ENCODE results near the gene CRY2.
"Not testable (repeated sequence)": the region's sequence is repeated elsewhere in the genome, so short reads cannot be mapped to it uniquely, and the experiment has no call there.

CRY2 gene

DNA sequence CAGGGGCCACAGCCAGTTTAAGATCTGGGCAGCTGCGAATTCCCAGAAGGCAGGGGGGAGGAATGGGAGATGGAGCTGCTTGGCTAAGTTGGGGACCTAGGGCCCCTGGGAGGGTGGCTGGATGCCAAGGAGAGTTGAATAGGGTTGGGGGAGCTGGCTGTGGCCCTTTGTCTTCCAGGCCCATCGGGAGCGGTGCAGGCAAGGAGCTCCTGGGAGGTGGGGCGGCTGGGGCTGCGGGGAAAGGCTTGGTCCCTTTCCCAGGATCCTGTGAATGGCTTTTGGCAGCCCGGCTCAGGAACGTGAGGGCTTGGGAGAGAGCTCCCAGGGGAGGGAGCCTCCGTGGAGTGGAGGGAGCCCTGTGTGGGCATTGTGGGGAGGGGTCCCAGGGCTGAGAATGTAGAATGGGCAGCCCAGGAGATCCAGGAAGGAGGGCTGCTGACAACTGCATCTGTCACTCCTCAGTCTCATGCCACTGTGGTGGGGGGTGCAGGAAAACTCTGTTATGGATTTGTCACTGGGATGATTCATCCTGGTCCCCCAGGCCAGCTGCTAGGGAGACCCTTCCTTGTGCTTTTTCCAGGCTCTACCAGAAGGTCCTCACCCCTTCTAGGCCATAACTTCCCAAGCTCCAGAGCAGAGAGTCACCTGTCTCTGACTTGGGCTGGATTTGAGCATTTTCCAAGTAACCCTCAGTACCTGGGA lies 53.8 kb downstream of the CRY2 start:
- DNase-seq = no peak

GRCh38 chr11:45901626-45902025 lies 54.4 kb downstream of the CRY2 start:
- DNase-seq = no peak

DNA sequence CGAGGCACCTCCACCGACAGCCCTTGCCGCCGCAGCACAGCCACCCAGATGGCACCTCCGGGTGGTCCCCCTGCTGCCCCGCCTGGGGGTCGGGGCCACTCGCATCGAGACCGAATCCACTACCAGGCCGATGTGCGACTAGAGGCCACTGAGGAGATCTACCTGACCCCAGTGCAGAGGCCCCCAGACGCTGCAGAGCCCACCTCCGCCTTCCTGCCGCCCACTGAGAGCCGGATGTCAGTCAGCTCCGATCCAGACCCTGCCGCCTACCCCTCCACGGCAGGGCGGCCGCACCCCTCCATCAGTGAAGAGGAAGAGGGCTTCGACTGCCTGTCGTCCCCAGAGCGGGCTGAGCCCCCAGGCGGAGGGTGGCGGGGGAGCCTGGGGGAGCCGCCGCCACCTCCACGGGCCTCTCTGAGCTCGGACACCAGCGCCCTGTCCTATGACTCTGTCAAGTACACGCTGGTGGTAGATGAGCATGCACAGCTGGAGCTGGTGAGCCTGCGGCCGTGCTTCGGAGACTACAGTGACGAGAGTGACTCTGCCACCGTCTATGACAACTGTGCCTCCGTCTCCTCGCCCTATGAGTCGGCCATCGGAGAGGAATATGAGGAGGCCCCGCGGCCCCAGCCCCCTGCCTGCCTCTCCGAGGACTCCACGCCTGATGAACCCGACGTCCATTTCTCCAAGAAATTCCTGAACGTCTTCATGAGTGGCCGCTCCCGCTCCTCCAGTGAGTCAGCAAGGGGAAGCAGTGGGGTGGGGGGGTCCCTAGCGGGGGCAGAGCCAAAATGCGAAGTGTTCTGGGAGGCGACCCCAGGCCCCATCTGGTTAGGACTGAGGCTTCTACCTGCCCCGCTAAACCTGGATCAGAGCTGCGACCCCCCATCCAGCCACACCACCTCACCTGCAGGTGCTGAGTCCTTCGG lies 55.4 kb downstream of the CRY2 start:
- DNase-seq = no peak

DNA sequence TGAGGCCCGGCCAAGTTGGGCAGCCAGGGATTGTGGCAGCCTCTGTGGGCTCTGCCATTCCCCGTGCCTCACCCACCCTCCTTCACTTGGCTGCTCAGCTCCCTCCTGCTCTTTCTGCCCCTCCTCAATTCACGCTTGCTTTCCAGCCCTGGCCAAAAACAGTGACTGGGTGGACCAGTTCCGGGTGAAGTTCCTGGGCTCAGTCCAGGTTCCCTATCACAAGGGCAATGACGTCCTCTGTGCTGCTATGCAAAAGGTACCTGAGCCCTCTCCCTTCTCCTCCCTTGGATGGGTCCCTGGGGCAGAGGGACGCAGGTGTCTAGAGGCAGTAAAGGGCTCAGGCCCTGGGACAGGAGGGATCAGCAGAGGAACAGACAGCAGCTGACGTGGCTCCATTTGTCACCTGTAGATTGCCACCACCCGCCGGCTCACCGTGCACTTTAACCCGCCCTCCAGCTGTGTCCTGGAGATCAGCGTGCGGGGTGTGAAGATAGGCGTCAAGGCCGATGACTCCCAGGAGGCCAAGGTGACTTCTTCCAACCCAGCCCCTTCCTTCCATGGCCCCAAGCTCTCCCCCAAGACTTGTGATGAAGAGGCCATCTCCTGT lies 57.1 kb downstream of the CRY2 start:
- DNase-seq = no peak

DNA sequence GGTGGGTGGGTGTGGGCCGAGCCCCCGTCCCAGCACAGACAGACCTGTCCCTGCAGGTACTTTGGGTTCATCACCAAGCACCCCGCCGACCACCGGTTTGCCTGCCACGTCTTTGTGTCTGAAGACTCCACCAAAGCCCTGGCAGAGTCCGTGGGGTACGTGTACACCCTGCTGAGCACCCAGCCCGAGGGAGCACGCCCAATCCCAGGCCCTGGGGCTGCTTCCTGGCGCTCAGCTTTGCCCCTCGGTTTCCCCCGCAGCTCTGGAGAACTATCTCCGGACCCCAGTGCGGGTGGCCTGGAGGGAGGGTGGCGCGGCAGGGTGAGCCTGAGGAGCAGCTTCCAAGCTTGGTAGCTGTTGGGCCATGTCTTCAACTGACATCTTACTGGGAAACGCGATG lies 57.8 kb downstream of the CRY2 start:
- no peak for DNase-seq

GRCh38 chr11:45905576-45905975 lies 58.3 kb downstream of the CRY2 start:
- DNase-seq = not testable (repeated sequence)

- DNase-seq = no peak
Measured at GRCh38 chr11:45906096-45906682, 58.9 kb downstream of the CRY2 start.

GRCh38 chr11:45906965-45907611 lies 59.8 kb downstream of the CRY2 start, which contains the start of gene FREY1:
Gene FREY1 (minus strand): TSS chr11:45907271. CDS start chr11:45907245, 26 bp downstream.
- no peak for DNase-seq

DNA sequence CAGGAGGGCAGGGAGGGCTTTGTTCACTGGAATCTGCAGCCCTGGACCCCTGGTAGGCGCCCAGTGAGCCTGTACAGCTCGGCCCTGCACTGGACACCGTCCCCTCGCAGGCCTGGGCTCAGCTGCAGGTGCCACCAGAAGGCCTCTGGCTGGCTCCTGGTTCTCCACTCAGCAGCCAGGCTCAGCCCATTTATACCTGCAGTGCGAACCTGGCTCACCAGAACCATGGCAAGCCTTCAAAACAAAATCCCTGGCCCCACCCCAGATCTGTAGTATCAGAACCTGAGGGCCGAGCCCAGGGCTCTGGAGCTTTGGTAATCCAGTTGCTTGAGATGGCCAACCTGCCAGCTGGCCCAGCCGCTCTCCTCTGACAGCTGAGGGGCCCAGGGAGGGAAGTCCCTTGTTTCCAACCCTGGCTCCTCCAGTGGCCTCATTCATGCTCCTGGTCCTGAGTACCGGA lies 60.7 kb downstream of the CRY2 start:
- DNase-seq = no peak

GRCh38 chr11:45909594-45910475 lies 62.6 kb downstream of the CRY2 start:
- no peak for DNase-seq

GRCh38 chr11:45910623-45911022 lies 63.3 kb downstream of the CRY2 start:
- DNase-seq = no peak

- DNase-seq = no peak
Measured at GRCh38 chr11:45913514-45913913, 66.2 kb downstream of the CRY2 start.

DNA sequence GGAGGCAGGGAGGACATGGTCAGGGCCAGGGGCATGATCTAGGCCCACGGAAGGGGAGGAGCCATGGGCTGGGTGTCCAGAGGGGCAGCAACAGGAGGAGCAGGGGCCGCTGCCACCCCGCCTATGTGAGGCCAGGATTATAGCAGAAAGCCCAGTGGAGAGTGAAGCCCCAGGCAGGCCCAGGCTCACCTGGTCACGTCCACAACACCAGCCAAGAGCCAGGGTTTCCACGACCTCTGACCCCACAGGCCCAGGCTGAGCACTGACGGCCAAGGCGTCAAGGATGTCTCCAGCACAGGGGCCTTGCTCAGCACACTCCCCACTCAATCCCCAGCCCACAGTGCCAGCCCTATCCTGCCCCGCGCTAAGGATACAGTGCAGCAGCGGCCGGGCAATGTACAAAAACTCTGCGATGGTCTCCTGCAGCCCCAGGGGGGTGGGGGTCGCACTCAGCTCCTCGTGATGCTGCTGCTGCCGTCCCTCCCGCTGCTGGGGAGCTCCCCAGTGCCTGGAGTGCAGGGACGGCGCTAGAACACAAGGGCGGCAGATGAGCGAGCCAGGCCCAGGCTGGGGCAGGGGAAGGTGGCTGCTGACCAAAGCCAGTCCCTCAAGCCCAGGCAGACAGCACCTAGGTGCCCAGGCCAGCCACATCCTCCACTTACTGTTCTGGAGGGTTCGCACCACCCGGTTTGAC lies 66.8 kb downstream of the CRY2 start:
- no peak for DNase-seq

DNA sequence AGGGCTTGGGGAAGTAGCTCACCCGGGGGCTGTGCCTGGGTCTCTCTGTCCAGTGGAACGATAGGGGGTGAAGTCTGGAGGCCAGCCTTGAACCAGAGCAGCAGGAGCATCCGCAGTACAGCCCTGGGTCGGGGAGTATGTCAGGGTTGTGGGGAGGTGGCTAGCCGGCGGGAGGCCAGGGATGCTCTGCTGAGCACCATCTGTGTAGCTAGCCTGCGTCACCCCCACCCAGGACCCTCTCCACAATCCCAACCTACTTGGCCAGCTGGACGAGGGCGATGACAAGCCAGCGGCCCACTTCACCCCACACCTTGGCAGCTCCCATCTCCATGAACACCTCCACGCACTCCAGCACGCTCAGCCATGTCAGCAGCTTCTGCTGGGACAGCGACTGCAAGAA lies 68.2 kb downstream of the CRY2 start:
- DNase-seq = no peak

DNA sequence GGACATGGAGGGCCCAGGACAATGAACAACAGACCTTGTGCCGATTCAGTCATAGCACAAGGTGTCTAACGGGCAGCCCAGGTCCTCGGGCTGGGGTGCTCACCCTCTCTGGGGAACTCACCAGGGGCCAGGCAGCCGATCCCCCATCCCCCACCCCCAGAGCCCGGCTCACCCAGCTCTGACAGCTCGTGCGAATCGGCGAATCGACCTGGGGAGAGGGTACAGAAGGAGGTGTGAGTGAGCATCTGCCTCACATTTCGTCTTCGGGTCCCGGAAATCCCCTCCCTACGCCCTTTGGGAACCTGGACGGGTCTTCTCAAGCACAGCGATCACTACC lies 70.0 kb downstream of the CRY2 start:
- no peak for DNase-seq

- DNase-seq = peak; percentile 99
Measured at GRCh38 chr11:45917623-45918330, 70.5 kb downstream of the CRY2 start, which contains the start of gene PEX16. Gene PEX16 (minus strand): TSS chr11:45917877. CDS start chr11:45917811, 66 bp downstream.

GRCh38 chr11:45918331-45918941 lies 71.2 kb downstream of the CRY2 start:
- peak; percentile 99 for DNase-seq

GRCh38 chr11:45918962-45919675 lies 71.8 kb downstream of the CRY2 start:
- DNase-seq = peak; percentile 28
